NCI-H1092 (cell line): Measurements from ENCODE around the gene MAP3K1.
"Not testable (repeated sequence)": the region's sequence is repeated elsewhere in the genome, so short reads cannot be mapped to it uniquely, and the experiment has no call there.

Source experiments
- DNase-seq: peaks from one replicate; lab custom pipeline; 2025; lab: John Stamatoyannopoulos, UW

The MAP3K1 gene

DNA sequence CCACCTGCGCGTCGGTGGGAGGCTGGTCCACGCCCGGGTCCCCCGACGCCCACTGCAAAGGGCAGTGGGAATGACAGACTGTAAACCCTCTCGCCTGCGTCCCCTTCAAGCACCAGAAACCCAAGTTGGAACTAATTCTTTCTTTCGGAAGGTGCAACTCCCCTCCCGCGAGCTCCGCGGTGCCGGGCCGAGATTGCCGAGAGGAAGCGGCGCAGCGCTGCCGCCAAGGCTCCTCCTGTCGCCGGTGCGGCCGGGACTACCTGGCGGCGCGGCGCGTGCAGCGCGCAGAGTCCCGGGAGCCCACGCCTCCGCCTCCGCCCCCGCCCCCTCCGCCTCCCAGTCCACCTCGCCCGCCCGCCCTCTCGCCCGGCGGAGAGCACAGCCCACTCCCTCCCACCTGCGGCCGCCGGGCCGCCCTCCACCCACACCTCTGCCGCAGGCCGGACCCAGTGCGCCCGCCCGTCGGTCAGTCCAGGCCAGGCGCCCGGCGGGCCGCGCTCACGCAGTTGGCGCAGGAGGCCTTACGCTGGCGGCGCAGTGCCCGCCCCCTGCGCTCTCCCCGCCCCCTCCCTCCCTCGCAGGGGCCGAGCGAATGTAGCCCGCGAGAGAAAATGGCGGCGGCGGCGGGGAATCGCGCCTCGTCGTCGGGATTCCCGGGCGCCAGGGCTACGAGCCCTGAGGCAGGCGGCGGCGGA, at the start of gene MAP3K1:
TSS of gene MAP3K1 (plus strand) at position 587 of the 695 bp plus-strand sequence. CDS start at position 612, 25 bp downstream.
- peak; percentile 27 for DNase-seq

DNA sequence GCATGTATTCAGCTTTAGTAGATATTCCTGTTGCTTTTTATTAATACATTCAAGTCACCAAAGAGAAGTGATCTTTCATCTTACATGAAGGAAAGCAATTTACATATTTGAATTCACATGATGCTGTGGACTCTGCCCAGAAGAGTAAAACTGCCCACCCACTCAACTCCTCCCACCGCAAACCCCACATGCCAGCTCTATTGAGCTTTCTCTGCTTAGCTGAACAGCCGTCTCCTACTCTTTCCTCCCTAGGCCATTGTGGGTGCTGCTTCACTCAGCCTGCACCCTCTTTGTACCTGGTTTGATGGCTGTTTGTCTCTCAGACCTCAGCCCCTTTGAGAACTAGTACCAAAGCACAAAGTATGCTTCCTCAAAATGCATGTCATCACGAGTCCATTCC, 48.4 kb upstream of the MAP3K1 start:
- DNase-seq = no peak

DNA sequence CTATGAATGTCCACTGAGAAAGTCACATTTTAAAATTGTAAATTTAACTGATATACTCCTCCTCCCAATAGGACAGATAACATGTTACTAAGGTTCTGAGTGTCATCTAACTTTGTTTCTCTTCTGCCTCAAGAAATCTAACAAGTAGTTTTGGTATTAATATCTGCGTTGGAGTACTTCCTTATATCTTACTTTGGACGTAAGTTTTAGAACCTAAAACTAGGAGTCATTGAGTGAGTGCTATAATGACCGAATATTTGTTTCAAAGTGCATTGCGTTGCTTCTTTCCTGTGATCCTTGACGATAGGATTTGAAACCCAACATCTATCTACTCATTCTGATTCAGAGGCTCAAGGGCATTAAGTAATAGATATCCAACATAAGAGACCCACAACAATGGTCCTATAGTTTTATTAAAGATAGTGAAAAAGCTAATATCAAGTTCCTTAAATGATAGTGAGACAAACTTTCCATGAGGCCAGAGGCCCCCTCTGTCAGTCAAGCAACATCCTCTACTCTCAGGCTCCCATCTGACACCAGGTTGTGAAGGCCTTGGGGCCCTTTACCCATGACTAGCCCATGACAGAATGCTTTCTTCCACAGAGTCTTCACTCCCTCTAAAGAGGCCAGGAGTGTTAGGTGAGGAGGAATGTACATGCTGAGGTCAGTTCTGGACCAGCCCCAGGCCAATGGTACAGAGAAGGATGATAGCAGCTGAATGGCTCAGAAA, 45.3 kb upstream of the MAP3K1 start:
- DNase-seq = no peak

DNA sequence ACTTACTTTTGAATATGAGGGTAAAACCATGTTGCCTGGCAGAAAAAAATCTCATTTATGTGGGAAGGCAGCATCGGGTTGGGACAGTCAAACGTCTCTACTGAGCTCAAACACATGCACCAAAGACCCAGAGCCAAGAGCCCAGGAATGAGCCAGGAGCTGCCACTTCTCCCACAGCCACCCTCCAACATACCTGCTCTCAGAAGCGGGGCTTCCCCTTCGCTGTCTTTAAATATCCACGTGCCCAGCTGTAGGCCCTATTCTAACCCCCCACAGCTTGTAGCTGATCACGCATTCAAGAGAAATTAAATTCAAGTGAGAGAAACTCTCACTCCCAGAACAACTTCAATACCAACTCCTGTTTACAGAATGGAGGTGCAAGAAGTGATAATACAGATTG, 42.6 kb upstream of the MAP3K1 start:
- DNase-seq = no peak

DNA sequence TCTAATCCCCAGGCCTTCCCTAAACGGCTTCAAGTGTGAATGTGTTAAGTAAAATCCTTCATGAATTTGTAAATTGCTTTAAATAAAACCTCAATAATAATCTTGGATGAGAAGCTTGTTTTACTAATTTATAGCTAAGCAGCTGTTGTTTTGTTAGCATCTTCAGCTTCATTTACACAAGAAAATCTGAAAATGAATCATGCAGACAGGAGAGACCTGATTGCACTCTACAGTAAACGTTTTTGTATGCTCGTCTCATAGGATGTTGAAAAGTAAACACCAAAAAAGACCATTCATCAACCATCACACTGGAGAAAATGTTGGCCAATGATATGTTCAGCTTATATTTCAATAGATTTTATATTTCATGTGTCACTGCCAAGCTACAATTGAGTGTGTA, 40.4 kb upstream of the MAP3K1 start:
- DNase-seq = no peak

DNA sequence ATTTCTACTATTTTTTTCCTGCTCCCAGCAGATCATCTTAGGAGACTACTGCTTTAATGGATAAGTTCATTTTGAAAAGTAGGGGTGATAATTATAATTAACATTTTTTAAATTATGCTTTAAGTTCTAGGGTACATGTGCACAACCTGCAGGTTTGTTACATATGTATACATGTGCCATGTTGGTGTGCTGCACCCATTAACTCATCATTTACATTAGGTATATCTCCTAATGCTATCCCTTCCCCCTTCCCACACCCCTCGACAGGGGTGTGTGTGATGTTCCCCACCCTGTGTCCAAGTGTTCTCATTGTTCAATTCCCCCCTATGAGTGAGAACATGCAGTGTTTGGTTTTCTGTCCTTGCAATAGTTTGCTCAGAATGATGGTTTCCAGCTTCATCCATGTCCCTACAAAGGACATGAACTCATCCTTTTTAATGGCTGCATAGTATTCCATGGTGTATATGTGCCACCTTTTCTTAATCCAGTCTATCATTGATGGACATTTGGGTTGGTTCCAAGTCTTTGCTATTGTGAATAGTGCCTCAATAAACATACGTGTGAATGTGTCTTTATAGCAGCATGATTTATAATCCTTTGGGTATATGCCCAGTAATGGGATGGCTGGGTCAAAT, 39.0 kb upstream of the MAP3K1 start:
- not testable (repeated sequence) for DNase-seq

DNA sequence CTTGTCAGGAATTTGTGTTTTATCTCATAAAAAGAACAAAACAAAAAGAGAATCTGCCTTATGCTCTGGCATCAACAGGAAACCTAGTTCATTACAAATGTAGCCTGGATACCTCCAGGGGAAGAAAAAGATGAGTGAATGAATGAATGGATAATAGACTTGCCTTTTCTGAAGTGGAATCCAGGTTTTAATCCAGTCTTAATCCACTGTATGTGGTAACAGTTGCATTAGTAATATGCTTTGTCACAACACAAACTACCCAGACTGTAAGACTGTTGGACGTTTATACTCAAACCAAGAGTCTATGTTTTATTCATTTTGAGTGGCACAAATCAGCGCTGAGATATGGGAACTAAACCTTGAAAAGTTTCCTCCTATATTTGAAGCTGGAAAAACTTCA, 32.1 kb upstream of the MAP3K1 start:
- no peak for DNase-seq

DNA sequence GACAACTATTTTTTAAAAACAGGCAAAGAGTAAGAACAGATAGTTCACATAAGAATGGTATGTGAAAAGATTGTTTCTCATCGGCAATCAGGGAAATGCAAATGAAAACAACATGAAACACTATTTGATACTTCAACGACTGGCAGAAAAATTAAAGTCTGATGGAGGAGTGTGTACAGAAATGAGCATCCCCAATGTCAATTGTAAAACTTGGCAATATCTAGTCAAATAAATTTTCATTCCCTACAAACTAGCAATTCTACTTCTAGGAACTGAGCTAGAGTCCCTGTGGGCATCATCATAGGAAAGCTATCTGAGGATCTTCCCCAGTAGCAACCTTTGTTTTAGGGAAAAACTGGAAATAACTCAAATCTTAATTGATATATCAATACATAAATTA, 29.0 kb upstream of the MAP3K1 start:
- DNase-seq = no peak

DNA sequence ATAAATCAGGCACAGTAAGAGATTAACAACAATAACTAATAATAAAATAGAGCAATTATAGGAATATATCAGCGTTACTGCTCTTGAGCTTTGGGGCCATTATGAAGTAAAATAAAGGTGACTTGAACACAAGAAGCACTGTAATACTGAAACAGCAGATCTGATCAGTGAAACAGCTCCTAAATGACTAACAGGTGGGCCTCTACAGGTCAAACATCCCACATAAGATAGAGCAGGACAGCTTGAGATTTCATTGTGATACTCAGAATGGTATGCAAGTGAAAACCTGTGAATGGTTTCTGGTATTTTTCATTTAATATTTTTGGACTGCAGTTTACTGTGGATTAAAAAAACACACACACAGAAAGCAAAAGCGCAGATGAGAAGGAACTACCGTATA, 24.0 kb upstream of the MAP3K1 start:
- DNase-seq = no peak

DNA sequence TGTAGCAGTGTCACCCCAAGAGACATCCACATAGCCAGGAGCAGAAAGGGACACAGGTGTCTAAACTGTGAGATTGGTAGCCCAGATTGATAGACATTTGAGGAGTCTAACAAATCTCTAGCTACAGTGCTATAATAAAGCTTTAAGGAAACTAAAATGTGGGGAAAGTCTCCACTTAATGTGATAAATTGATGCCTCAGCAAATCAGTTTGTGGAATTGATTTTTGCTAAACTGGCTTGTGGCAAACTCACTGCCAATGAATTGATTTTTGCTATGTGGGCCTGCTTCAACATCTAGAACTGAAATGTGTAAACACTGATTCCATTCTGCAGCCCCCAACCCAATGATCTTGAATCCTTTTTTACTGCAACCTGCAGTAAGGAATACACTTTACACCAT, 16.8 kb upstream of the MAP3K1 start:
- DNase-seq = no peak

DNA sequence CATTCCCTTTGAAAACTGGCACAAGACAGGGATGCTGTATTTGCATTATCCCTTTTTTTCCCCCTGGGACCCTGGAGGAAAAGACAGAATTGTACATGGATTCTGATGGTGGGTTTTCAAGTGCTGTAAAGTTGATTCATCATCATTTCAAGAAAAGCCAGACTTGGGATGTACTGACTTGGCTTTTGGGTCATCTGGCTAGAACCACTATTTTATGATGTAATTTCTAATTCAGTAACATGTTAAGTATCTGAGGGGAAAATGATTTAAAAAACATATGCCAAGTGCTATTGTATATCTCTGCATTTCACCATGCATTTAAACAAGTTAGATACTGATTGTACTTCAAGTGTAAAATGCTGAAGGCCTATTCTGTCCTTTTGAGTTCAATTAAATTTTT, 15.2 kb upstream of the MAP3K1 start:
- no peak for DNase-seq

DNA sequence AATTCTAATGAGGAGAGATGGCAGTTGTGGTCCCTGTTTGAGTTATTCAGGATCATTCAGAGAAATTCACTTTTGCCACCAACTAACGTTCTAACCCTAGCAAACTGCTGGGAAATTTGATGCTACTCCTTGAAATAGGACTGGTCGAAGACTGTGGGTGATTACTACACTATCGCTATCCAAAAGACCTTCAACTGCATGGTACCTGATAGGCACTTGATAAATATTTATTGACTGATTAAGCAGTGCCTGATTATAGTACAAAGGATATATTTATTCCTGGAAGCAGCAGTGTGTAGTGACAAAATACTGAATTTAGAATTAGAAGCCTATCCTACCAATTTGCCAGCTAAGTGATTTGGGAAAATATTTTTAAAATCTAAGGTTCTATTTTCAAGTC, 14.1 kb upstream of the MAP3K1 start:
- no peak for DNase-seq

DNA sequence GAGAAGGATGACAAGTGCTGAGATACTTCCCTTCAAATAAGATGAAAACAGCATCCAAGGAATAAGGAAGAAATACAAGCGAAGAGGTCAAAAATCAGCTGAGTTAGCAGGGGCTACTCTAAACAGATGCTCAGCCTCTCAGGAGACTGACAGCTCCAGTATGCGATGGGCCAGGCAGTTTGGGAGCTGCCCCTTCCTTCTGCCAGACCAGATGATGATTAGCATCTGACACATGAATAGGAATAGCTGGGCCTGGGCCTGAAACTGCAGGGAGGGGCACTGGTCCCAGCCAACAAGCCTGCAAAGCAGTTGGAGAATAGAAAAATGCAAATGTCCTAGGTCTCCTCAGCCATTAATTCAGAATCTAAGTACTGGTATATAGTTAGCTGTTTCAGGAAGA, 13.1 kb upstream of the MAP3K1 start:
- DNase-seq = no peak

DNA sequence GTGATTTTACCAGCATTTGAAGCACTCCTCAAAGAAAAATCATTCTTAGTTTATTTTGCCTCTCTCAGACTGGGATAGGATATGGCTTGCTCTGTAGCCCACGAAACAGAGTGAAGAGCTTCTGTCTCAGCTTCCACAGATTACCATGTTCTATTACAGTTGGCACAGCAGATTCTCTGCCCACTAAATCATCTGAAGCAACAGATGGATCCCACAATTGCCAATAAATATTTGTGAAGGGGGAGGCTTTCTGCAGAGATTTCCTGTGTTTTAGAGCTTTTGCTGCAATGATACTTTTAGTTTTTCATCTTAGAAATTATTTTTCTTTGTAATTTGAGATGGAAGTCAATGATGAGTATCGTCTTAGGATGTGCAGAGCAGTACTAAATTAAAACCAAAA, 12.3 kb upstream of the MAP3K1 start:
- DNase-seq = no peak

DNA sequence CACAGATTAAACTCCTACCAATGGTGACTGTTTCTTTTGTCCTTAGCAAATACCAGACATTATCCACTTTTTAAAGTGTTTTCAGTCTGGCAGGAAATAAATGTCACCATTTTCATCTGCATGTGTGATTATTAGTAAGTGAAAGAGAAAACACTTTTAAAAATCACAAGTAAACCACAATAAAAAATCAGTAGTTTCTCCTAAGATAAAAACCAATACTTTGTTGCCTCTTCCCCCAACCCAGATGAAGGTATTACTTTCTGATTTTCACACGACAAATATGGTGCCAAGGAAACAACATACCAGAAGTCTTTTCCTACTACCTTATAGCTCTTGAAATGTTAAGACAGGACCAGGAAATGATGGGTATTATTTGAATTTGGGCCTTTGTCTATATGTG, 11.5 kb upstream of the MAP3K1 start:
- DNase-seq = no peak

DNA sequence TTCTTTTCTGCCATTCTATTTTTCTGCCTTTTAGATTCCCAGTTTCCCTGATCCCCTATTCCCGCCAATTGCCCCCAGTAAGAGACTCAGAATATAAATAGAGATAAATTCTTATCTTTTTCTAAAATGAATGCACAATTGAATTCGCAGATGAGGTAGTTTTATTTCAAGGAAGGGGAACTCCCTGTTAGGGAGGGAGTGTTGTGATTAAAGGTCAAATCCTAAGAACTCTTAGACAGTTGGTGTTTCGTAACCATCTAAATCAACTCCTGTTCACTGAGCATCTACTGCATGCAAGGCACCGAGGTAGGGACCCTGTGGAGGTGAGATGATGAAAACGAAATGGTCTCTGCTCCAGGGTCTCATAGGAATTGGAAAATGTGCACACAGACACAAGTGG, 7.7 kb upstream of the MAP3K1 start:
- no peak for DNase-seq

DNA sequence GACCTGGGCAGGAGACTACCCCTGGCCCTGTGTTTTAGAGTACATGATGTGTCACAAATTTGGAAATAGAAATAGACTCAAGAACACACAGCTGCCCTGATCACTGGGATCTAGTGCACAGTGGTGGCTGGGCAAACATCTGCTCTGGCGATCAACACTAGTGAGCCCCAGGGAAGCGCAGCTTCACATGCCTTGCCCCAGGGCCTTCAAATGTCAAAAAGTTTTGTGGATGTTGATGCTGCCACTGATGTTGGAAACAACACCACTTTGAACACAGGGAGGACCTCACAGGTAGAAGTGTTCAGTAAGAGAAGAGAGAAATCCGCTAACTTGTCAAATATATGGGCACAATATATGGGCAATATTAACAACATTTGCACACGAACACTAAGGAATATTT, 7.1 kb upstream of the MAP3K1 start:
- DNase-seq = no peak

DNA sequence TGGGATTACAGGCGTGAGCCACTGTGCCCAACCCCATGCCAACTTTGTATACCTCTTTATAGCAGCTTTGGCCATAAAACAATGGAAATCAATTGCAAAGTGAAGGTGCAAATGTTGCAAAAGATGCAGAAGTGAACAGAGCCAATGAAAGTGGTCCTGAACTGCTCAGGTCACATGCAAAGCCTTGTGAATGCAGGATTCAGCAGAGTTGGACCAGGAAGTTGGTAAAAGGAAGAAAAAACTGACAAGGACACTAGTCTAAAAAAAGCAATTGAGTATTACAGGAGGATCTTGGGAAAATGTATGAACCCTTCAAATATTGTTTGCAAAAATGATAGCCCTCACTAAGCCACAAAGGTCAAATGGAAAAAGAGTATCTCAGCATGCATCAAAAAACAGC, 4.5 kb upstream of the MAP3K1 start:
- no peak for DNase-seq

DNA sequence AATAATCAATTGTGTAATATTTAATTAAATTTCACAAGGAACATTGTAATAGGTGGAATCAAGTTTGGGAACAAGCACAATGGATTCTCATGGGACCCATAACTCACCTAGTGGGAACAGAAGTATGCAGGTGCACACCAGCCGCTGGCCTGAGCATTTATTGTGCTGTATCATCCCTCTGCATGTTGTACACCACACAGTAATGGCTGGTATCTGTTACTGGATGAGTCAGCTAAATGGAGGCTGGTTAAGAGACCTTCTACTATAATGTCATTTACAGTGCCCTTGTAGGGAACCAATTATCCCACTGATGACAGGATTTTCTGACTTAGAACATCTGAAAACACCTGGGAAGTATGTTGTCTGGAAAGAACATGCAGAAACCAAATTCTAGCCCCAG, 3.2 kb upstream of the MAP3K1 start:
- DNase-seq = no peak

DNA sequence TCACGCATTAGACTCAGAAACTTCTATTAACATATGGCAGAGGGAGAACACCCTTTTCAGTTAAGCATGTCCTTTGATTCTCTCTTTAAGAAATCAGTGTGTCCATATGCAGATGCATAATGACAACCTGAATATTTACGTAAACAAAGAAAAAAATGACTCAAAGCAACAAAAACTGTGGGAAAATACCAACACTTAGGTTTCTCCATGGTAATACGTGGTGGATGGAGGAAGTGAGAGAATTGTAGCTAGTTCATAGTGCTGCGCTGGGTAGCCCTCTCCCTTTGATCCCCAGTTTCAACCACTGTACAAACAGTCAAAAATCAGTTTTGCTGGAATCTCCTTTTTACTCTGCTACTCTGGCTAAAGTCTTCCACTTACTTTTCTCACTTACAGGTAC, 2.0 kb upstream of the MAP3K1 start:
- DNase-seq = no peak

DNA sequence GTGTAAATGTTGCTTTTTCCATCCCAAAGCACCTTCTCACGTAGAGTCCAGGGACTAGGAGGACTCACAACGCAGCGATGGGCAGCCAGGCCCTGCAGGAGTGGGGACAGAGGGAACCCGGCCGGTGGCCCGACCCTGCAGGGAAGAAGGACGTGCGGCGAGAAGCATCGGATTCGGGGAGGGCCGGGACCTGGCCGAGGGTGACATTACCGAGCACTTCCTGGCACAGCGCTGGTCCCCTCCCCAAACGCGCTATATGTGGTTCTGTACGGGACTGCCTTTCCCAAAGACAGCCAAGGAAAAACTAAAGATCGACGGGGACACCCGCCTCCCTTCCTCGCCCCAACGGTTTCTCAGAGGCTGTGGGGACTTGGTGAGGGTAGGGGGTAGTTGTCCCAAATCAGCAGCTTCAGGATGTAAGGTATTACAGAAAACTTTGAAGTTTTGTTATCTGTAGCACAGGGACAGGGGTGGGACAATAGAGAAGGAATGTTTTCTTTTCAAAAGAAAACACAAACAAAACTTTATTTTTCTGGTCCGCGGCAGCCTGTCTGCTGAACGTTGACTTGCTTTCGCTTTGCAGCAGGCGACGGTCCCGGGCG, 887 bp upstream of the MAP3K1 start:
- no peak for DNase-seq

DNA sequence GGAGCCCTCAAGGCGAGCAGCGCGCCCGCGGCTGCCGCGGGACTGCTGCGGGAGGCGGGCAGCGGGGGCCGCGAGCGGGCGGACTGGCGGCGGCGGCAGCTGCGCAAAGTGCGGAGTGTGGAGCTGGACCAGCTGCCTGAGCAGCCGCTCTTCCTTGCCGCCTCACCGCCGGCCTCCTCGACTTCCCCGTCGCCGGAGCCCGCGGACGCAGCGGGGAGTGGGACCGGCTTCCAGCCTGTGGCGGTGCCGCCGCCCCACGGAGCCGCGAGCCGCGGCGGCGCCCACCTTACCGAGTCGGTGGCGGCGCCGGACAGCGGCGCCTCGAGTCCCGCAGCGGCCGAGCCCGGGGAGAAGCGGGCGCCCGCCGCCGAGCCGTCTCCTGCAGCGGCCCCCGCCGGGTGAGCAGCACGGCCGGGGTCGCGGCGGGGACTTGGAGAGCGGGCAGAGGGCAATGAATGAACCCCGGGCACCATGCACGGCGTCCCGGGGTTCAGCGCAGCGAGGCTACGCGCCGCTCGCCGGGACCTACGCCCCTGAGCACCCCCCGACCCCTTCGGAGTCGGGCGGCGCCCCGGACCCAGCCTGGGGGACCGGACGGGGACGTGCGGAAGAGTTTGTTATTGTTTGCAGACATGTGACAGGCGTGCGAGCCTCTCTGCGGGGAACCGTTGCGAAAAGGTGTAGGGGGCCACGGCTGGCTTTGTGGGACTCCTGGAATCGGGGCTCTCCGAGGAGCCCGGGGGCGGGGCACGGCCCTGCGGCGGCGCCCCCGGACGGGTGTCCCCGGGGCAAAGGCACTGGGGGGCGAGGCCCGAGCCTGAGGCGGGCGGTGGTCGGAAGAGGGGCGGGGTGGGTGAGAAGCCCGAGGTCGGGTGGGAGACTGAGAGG, 553 bp downstream of the MAP3K1 start:
- no peak for DNase-seq
